Activated T-cell treated with anti-CD3 and anti-CD28 coated beads, Interleukin-2, amount 50 U/mL, for 4 hours (primary cell): ENCODE data around the gene GSTM2. TPM values are rescaled to one million over a fixed set of nuclear protein-coding genes. Genes with fewer than 3 reads are reported as not detected.

Experiments
- ATAC-seq, 2 donors: fragments of 200-7000 bp; cut with Tn5 transposase; one replicate each; pipeline ENCODE4 v1.10.0; 2021
- DNase-seq: peaks from one replicate; pipeline ENCODE4 v3.0.0-alpha.2; 2020
- H3K27me3 Mint-ChIP-seq: one replicate; pipeline ENCODE4 v1.8.0; 2021; ENCODE audit warnings: low read depth, mixed read lengths
- H3K36me3 Mint-ChIP-seq: one replicate; pipeline ENCODE4 v1.8.0; 2022; ENCODE audit warnings: mixed read lengths; ENCODE audit not compliant: insufficient read depth
- H3K4me1 Mint-ChIP-seq: one replicate; pipeline ENCODE4 v1.8.0; 2021; ENCODE audit warnings: low read depth, mixed read lengths
- H3K4me3 Mint-ChIP-seq: one replicate; pipeline ENCODE4 v1.8.0; 2021; ENCODE audit warnings: mild to moderate bottlenecking, moderate library complexity, mixed read lengths
- H3K9me3 Mint-ChIP-seq: one replicate; pipeline ENCODE4 v1.8.0; 2021; ENCODE audit warnings: mixed read lengths
- total RNA-seq, 3 donors: library from RNA; stranded (reverse); gene quantifications; one replicate each; pipeline ENCODE4 v1.2.1, GENCODE V29; 2021

GSTM2 gene
- total RNA-seq, 3 donors from 2014 or later: 4.0 to 5.3 (median 4.4) TPM

GRCh38 chr1:109625601-109626560, 42.0 kb upstream of the GSTM2 start:
- Mint-ChIP-seq H3K4me1 (peaks cover 37% of the 10 kb centered on the region), H3K36me3 (peaks cover 25% of the 10 kb centered on the region), H3K4me3 (no peak overlapping the region), H3K27me3 (no peaks in the 10 kb centered on the region), H3K9me3 (no peaks in the 10 kb centered on the region)
- no peak for ATAC-seq
- DNase-seq: no peak

- Mint-ChIP-seq H3K4me3 (no peak overlapping the region), H3K36me3 (peaks cover 27% of the 10 kb centered on the region), H3K4me1 (peaks cover 34% of the 10 kb centered on the region), H3K9me3 (no peaks in the 10 kb centered on the region), H3K27me3 (no peaks in the 10 kb centered on the region)
- DNase-seq (no peak), ATAC-seq (no peak)
Observed at GRCh38 chr1:109626682-109627408, 41.0 kb upstream of the GSTM2 start.

GRCh38 chr1:109627692-109628399, 40.0 kb upstream of the GSTM2 start:
- H3K4me3 Mint-ChIP-seq: no peak overlapping the region
- H3K9me3 Mint-ChIP-seq: no peaks in the 10 kb centered on the region
- no peaks in the 10 kb centered on the region for H3K27me3 Mint-ChIP-seq
- peaks cover 28% of the 10 kb centered on the region for H3K36me3 Mint-ChIP-seq
- no peak for DNase-seq
- ATAC-seq: no peak
- peaks cover 24% of the 10 kb centered on the region for H3K4me1 Mint-ChIP-seq

GRCh38 chr1:109628540-109629321, 39.1 kb upstream of the GSTM2 start:
- Mint-ChIP-seq H3K9me3 (no peaks in the 10 kb centered on the region), H3K36me3 (peaks cover 28% of the 10 kb centered on the region), H3K4me3 (no peak overlapping the region), H3K4me1 (peaks cover 15% of the 10 kb centered on the region), H3K27me3 (no peaks in the 10 kb centered on the region)
- DNase-seq (no peak), ATAC-seq (peak in 1 of 2 donors; percentile 32)

- Mint-ChIP-seq H3K4me1 (peaks cover 11% of the 10 kb centered on the region), H3K27me3 (no peaks in the 10 kb centered on the region), H3K9me3 (no peaks in the 10 kb centered on the region), H3K4me3 (no peak overlapping the region), H3K36me3 (peaks cover 28% of the 10 kb centered on the region)
- ATAC-seq (no peak), DNase-seq (no peak)
Observed at GRCh38 chr1:109629372-109630030, 38.4 kb upstream of the GSTM2 start.

- Mint-ChIP-seq H3K27me3 (no peaks in the 10 kb centered on the region), H3K9me3 (no peaks in the 10 kb centered on the region), H3K4me1 (peaks cover 16% of the 10 kb centered on the region), H3K36me3 (peaks cover 28% of the 10 kb centered on the region), H3K4me3 (no peak overlapping the region)
- ATAC-seq: no peak
- peak; percentile 42 for DNase-seq
Observed at GRCh38 chr1:109630081-109630897, 37.6 kb upstream of the GSTM2 start.

- Mint-ChIP-seq H3K4me1 (peaks cover 15% of the 10 kb centered on the region), H3K4me3 (no peak overlapping the region), H3K27me3 (no peaks in the 10 kb centered on the region), H3K36me3 (peaks cover 25% of the 10 kb centered on the region), H3K9me3 (no peaks in the 10 kb centered on the region)
- ATAC-seq (no peak), DNase-seq (no peak)
Observed at GRCh38 chr1:109630898-109631512, 36.9 kb upstream of the GSTM2 start.

- ATAC-seq (no peak), DNase-seq (no peak)
- H3K4me1 Mint-ChIP-seq: peaks cover 15% of the 10 kb centered on the region
- H3K27me3 Mint-ChIP-seq: no peaks in the 10 kb centered on the region
- H3K36me3 Mint-ChIP-seq: peaks cover 21% of the 10 kb centered on the region
- no peak overlapping the region for H3K4me3 Mint-ChIP-seq
- no peaks in the 10 kb centered on the region for H3K9me3 Mint-ChIP-seq
Observed at GRCh38 chr1:109631513-109632505, 36.0 kb upstream of the GSTM2 start.

- no peaks in the 10 kb centered on the region for H3K9me3 Mint-ChIP-seq
- ATAC-seq (no peak), DNase-seq (no peak)
- peaks cover 15% of the 10 kb centered on the region for H3K4me1 Mint-ChIP-seq
- no peaks in the 10 kb centered on the region for H3K27me3 Mint-ChIP-seq
- no peak overlapping the region for H3K4me3 Mint-ChIP-seq
- H3K36me3 Mint-ChIP-seq: peaks cover 16% of the 10 kb centered on the region
Observed at GRCh38 chr1:109632671-109633346, 35.0 kb upstream of the GSTM2 start.

- no peak overlapping the region for H3K4me3 Mint-ChIP-seq
- ATAC-seq: no peak
- H3K36me3 Mint-ChIP-seq: peaks cover 14% of the 10 kb centered on the region
- H3K4me1 Mint-ChIP-seq: peaks cover 15% of the 10 kb centered on the region
- H3K27me3 Mint-ChIP-seq: no peaks in the 10 kb centered on the region
- no peaks in the 10 kb centered on the region for H3K9me3 Mint-ChIP-seq
- DNase-seq: no peak
Observed at GRCh38 chr1:109634292-109634691, 33.6 kb upstream of the GSTM2 start.
